ENCODE data around the gene ARHGEF38.

ARHGEF38 gene

GRCh38 chr4:105620640-105621323 is 68.4 kb downstream of the ARHGEF38 start:
- Histone ChIP-seq H3K4me1 (peaks cover 0 to 7% (median 4%) of the 10 kb centered on the region in 10 experiments; a peak in 3 of 20 replicates), H3K9ac (no peak overlapping the region), H3K27ac (no peak overlapping the region), H3K4me3 (no peak overlapping the region), H4K20me1 (no peaks in the 10 kb centered on the region), H3K9me3 (replicated peaks in 1 of 11) (peaks cover 0 to 7% (median 0%) of the 10 kb centered on the region in 11 experiments; a peak in 4 of 22 replicates), H3K4me2 (no peak overlapping the region), H3K36me3 (no peaks in the 10 kb centered on the region), H3K27me3 (no peaks in the 10 kb centered on the region)
- no peak for TF ChIP-seq Cebpa-rat (IDR thresholded peaks at IDR 0.05)

DNA sequence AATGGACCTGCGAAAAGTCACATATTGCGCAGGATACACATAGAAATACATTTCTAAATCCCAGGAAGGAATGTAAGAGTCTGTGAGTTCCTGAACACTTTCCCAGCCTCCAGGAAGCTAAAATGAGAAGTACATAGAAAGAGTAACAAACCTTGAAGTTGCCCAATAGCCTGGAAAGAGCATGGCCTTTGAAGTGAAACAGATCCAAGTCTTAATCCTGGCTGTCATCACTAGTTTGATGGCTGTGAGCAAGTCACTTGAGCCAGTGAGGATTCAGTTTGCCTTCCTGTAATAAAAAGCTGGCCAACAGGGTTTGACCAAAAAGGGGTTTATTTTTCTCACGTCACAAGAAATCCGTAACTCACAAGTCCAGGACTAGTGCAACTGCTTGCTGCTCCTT is 69.8 kb downstream of the ARHGEF38 start:
- Histone ChIP-seq H3K4me1 (peaks cover 0 to 7% (median 4%) of the 10 kb centered on the region in 10 experiments; a peak in 3 of 20 replicates), H3K27ac (no peak overlapping the region), H3K4me3 (no peak overlapping the region), H3K9ac (no peak overlapping the region), H4K20me1 (no peaks in the 10 kb centered on the region), H3K4me2 (no peak overlapping the region), H3K27me3 (no peaks in the 10 kb centered on the region), H3K9me3 (replicated peaks in 1 of 11) (no peaks in the 10 kb centered on the region), H3K36me3 (no peaks in the 10 kb centered on the region)
- no peak for TF ChIP-seq Cebpa-rat (IDR thresholded peaks at IDR 0.05)

DNA sequence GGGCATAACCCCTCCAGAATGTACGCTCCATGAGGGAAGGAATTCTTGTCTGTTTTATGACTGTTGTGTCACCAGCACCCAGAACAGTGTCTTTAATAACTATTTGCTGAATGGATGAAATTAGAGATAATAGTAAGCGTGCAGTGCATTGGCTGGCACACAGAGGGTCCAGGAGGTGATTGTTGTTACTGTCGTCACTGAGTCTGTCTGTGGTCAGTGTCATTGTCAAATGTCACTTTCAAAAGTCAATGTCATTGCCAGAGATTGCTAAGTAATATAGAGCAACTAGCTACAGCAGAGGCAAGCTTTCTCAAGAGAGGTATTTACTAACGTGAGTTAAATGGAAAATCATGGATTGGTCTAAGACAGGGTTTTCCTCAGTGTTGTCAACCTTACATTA is 70.7 kb downstream of the ARHGEF38 start:
- H3K27ac ChIP-seq: no peak overlapping the region
- TF ChIP-seq Cebpa-rat (IDR thresholded peaks at IDR 0.05): no peak
- H3K4me3 ChIP-seq: no peak overlapping the region
- H3K9me3 ChIP-seq (replicated peaks in 1 of 11): no peaks in the 10 kb centered on the region
- no peaks in the 10 kb centered on the region for H3K27me3 ChIP-seq
- no peaks in the 10 kb centered on the region for H3K36me3 ChIP-seq
- H4K20me1 ChIP-seq: no peaks in the 10 kb centered on the region
- H3K4me2 ChIP-seq: no peak overlapping the region
- peaks cover 0 to 7% (median 4%) of the 10 kb centered on the region in 10 experiments; a peak in 3 of 20 replicates for H3K4me1 ChIP-seq
- H3K9ac ChIP-seq: no peak overlapping the region

DNA sequence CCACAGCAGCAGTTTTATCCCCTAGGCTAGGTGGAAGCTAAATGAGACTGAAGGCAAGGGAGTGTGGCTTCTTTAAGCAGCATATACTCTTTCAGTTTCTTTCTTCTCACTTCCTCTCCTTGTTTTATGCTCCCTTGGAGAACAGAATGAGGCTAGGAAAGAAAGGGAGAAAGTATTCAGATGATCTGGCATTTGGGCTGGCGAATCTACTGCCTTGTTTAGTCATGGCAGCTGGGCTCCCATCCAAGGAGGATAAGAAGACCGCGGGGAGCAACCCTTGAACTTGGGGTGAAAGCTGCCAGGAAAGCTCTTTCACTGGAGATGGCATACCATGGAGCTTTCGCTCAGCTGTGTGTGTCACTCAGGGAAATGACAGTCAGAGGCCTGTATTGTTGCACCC is 72.1 kb downstream of the ARHGEF38 start:
- Histone ChIP-seq H3K27ac (no peak overlapping the region), H4K20me1 (no peaks in the 10 kb centered on the region), H3K4me1 (peaks cover 0 to 7% (median 4%) of the 10 kb centered on the region in 10 experiments; a peak in 3 of 20 replicates), H3K36me3 (no peaks in the 10 kb centered on the region), H3K4me3 (no peak overlapping the region), H3K27me3 (no peaks in the 10 kb centered on the region), H3K9ac (no peak overlapping the region), H3K4me2 (peak overlapping the region in 5 of 11 experiments; percentile 13 to 36 (median 28); a peak in 7 of 22 replicates), H3K9me3 (replicated peaks in 1 of 11) (no peaks in the 10 kb centered on the region)
- TF ChIP-seq Cebpa-rat (IDR thresholded peaks at IDR 0.05): no peak

GRCh38 chr4:105625214-105625613 is 72.8 kb downstream of the ARHGEF38 start:
- Histone ChIP-seq H3K9ac (no peak overlapping the region), H3K9me3 (replicated peaks in 1 of 11) (no peaks in the 10 kb centered on the region), H3K4me2 (no peak overlapping the region), H3K4me1 (peaks cover 0 to 7% (median 4%) of the 10 kb centered on the region in 10 experiments; a peak in 3 of 20 replicates), H3K4me3 (no peak overlapping the region), H3K27me3 (no peaks in the 10 kb centered on the region), H4K20me1 (no peaks in the 10 kb centered on the region), H3K36me3 (no peaks in the 10 kb centered on the region), H3K27ac (no peak overlapping the region)
- no peak for TF ChIP-seq Cebpa-rat (IDR thresholded peaks at IDR 0.05)

- H3K27ac ChIP-seq: no peak overlapping the region
- H4K20me1 ChIP-seq: no peaks in the 10 kb centered on the region
- no peaks in the 10 kb centered on the region for H3K27me3 ChIP-seq
- no peak overlapping the region for H3K9ac ChIP-seq
- no peaks in the 10 kb centered on the region for H3K9me3 ChIP-seq (replicated peaks in 1 of 11)
- no peak overlapping the region for H3K4me3 ChIP-seq
- H3K36me3 ChIP-seq: no peaks in the 10 kb centered on the region
- no peak for TF ChIP-seq Cebpa-rat (IDR thresholded peaks at IDR 0.05)
- peaks cover 0 to 7% (median 4%) of the 10 kb centered on the region in 10 experiments; a peak in 3 of 20 replicates for H3K4me1 ChIP-seq
- no peak overlapping the region for H3K4me2 ChIP-seq
Observed at GRCh38 chr4:105626846-105627245, 74.4 kb downstream of the ARHGEF38 start.

DNA sequence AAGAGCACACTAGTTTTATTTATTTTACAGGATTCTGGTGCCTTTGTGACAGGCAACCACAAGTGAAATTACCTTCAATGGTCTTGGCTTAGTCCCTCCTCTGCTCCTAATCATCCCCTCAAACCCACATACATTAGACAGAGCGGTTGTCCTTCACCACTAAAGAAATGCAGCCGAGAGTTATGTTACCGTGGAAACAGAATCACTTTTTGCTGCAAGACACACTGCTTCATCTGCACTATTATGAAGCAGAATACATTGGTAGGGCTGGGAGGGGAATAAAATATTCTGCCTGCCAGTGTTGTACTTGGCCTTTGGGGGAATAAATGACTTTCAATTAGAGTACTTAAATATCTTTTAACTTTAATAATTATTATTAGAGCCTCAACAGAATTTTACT is 75.2 kb downstream of the ARHGEF38 start:
- no peak overlapping the region for H3K4me2 ChIP-seq
- H3K27ac ChIP-seq: no peak overlapping the region
- H3K9me3 ChIP-seq (replicated peaks in 1 of 11): no peaks in the 10 kb centered on the region
- H3K9ac ChIP-seq: no peak overlapping the region
- H3K36me3 ChIP-seq: no peaks in the 10 kb centered on the region
- H3K4me3 ChIP-seq: no peak overlapping the region
- no peak for TF ChIP-seq Cebpa-rat (IDR thresholded peaks at IDR 0.05)
- H4K20me1 ChIP-seq: no peaks in the 10 kb centered on the region
- peaks cover 0 to 7% (median 4%) of the 10 kb centered on the region in 10 experiments; a peak in 3 of 20 replicates for H3K4me1 ChIP-seq
- no peaks in the 10 kb centered on the region for H3K27me3 ChIP-seq

- Histone ChIP-seq H3K4me2 (no peak overlapping the region), H3K4me1 (peaks cover 0 to 20% (median 11%) of the 10 kb centered on the region in 10 experiments; a peak in 13 of 20 replicates)
Observed at GRCh38 chr4:105630670-105631655, 78.5 kb downstream of the ARHGEF38 start.

GRCh38 chr4:105631818-105632400 is 79.5 kb downstream of the ARHGEF38 start:
- no peaks in the 10 kb centered on the region for H4K20me1 ChIP-seq
- no peaks in the 10 kb centered on the region for H3K36me3 ChIP-seq
- TF ChIP-seq Cebpa-rat (IDR thresholded peaks at IDR 0.05): no peak
- H3K27me3 ChIP-seq: no peaks in the 10 kb centered on the region
- H3K4me2 ChIP-seq: no peak overlapping the region
- H3K4me3 ChIP-seq: no peak overlapping the region
- no peak overlapping the region for H3K9ac ChIP-seq
- H3K27ac ChIP-seq: no peak overlapping the region
- H3K4me1 ChIP-seq: peaks cover 0 to 21% (median 11%) of the 10 kb centered on the region in 10 experiments; a peak in 13 of 20 replicates
- H3K9me3 ChIP-seq (replicated peaks in 1 of 11): no peaks in the 10 kb centered on the region

More at GRCh38 chr4:105630670-105631655, 78.5 kb downstream of the ARHGEF38 start:
- H3K27me3 ChIP-seq: no peaks in the 10 kb centered on the region
- no peaks in the 10 kb centered on the region for H4K20me1 ChIP-seq
- TF ChIP-seq Cebpa-rat (IDR thresholded peaks at IDR 0.05): no peak
- no peaks in the 10 kb centered on the region for H3K9me3 ChIP-seq (replicated peaks in 1 of 11)
- H3K4me3 ChIP-seq: no peak overlapping the region
- no peak overlapping the region for H3K9ac ChIP-seq
- no peaks in the 10 kb centered on the region for H3K36me3 ChIP-seq
- no peak overlapping the region for H3K27ac ChIP-seq

Data from BLaER1 treated with 17β-estradiol and CSF1 and Interleukin-3, amounts not matched to agents 10 nM and 100 nM (cell line).